ENCODE measurements around the gene GPRASP1. TPM values are rescaled to one million over a fixed set of nuclear protein-coding genes. Genes with fewer than 3 reads are reported as not detected.
A peak's percentile ranks its signal among the peaks of the same experiment; 100 is the strongest.

GPRASP1 gene
- total and polyA plus RNA-seq, 2 of the 13 experiments (the other 11 are each of a cell fraction or from before 2014, with no cell fraction given): 0.38 to 1.4 TPM

DNA sequence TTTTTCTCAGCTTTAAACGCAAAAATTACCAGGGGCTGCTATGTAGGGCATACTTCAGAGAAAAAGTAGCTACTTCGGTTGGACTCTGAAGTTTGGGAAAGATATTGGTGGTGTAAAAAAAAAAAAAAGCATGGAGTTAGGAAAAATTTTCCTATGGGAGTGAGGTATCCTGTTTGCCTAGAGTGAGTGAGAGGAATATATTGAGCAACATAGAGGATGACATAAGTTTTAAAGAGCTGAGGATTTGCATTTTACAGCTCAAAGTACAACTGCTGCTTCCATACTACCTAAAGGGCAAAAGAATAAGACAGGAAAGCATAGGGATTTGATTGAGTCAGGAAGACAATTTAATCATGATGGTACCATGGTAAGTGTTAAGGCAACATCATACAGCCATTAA lies 7.3 kb downstream of the GPRASP1 start (continued):
- TF ChIP-seq, protein P1, sequence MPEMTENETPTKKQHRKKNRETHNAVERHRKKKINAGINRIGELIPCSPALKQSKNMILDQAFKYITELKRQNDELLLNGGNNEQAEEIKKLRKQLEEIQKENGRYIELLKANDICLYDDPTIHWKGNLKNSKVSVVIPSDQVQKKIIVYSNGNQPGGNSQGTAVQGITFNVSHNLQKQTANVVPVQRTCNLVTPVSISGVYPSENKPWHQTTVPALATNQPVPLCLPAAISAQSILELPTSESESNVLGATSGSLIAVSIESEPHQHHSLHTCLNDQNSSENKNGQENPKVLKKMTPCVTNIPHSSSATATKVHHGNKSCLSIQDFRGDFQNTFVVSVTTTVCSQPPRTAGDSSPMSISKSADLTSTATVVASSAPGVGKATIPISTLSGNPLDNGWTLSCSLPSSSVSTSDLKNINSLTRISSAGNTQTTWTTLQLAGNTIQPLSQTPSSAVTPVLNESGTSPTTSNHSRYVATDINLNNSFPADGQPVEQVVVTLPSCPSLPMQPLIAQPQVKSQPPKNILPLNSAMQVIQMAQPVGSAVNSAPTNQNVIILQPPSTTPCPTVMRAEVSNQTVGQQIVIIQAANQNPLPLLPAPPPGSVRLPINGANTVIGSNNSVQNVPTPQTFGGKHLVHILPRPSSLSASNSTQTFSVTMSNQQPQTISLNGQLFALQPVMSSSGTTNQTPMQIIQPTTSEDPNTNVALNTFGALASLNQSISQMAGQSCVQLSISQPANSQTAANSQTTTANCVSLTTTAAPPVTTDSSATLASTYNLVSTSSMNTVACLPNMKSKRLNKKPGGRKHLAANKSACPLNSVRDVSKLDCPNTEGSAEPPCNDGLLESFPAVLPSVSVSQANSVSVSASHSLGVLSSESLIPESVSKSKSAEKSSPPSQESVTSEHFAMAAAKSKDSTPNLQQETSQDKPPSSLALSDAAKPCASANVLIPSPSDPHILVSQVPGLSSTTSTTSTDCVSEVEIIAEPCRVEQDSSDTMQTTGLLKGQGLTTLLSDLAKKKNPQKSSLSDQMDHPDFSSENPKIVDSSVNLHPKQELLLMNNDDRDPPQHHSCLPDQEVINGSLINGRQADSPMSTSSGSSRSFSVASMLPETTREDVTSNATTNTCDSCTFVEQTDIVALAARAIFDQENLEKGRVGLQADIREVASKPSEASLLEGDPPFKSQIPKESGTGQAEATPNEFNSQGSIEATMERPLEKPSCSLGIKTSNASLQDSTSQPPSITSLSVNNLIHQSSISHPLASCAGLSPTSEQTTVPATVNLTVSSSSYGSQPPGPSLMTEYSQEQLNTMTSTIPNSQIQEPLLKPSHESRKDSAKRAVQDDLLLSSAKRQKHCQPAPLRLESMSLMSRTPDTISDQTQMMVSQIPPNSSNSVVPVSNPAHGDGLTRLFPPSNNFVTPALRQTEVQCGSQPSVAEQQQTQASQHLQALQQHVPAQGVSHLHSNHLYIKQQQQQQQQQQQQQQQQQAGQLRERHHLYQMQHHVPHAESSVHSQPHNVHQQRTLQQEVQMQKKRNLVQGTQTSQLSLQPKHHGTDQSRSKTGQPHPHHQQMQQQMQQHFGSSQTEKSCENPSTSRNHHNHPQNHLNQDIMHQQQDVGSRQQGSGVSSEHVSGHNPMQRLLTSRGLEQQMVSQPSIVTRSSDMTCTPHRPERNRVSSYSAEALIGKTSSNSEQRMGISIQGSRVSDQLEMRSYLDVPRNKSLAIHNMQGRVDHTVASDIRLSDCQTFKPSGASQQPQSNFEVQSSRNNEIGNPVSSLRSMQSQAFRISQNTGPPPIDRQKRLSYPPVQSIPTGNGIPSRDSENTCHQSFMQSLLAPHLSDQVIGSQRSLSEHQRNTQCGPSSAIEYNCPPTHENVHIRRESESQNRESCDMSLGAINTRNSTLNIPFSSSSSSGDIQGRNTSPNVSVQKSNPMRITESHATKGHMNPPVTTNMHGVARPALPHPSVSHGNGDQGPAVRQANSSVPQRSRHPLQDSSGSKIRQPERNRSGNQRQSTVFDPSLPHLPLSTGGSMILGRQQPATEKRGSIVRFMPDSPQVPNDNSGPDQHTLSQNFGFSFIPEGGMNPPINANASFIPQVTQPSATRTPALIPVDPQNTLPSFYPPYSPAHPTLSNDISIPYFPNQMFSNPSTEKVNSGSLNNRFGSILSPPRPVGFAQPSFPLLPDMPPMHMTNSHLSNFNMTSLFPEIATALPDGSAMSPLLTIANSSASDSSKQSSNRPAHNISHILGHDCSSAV (CRISPR knock-in tag; IDR thresholded peaks at IDR 0.05; ENCODE audit: borderline replicate concordance): no peak
- TF ChIP-seq, protein P2, sequence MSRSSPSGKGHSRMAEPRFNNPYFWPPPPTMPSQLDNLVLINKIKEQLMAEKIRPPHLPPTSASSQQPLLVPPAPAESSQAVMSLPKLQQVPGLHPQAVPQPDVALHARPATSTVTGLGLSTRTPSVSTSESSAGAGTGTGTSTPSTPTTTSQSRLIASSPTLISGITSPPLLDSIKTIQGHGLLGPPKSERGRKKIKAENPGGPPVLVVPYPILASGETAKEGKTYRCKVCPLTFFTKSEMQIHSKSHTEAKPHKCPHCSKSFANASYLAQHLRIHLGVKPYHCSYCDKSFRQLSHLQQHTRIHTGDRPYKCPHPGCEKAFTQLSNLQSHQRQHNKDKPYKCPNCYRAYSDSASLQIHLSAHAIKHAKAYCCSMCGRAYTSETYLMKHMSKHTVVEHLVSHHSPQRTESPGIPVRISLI (CRISPR knock-in tag; IDR thresholded peaks at IDR 0.05; ENCODE audit: borderline replicate concordance): peak; percentile 41; the same call in 1 of the 2 replicates
- no peak for TF ChIP-seq ZKSCAN8 (CRISPR knock-in tag; IDR thresholded peaks at IDR 0.05; ENCODE audit: borderline replicate concordance)
- TF ChIP-seq ZNF788 (CRISPR knock-in tag; IDR thresholded peaks at IDR 0.05; ENCODE audit: borderline replicate concordance): no peak
- TF ChIP-seq SATB2 (CRISPR knock-in tag; IDR thresholded peaks at IDR 0.05): no peak
- 0 out of 2 replicates have a peak, but pooled peaks have one; percentile 15 for TF ChIP-seq FOXA3 (CRISPR knock-in tag; IDR thresholded peaks at IDR 0.05)
- TF ChIP-seq, protein P3, sequence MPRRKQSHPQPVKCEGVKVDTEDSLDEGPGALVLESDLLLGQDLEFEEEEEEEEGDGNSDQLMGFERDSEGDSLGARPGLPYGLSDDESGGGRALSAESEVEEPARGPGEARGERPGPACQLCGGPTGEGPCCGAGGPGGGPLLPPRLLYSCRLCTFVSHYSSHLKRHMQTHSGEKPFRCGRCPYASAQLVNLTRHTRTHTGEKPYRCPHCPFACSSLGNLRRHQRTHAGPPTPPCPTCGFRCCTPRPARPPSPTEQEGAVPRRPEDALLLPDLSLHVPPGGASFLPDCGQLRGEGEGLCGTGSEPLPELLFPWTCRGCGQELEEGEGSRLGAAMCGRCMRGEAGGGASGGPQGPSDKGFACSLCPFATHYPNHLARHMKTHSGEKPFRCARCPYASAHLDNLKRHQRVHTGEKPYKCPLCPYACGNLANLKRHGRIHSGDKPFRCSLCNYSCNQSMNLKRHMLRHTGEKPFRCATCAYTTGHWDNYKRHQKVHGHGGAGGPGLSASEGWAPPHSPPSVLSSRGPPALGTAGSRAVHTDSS (CRISPR knock-in tag; conservative IDR thresholded peaks at IDR 0.05): no peak
- TF ChIP-seq, protein P4, sequence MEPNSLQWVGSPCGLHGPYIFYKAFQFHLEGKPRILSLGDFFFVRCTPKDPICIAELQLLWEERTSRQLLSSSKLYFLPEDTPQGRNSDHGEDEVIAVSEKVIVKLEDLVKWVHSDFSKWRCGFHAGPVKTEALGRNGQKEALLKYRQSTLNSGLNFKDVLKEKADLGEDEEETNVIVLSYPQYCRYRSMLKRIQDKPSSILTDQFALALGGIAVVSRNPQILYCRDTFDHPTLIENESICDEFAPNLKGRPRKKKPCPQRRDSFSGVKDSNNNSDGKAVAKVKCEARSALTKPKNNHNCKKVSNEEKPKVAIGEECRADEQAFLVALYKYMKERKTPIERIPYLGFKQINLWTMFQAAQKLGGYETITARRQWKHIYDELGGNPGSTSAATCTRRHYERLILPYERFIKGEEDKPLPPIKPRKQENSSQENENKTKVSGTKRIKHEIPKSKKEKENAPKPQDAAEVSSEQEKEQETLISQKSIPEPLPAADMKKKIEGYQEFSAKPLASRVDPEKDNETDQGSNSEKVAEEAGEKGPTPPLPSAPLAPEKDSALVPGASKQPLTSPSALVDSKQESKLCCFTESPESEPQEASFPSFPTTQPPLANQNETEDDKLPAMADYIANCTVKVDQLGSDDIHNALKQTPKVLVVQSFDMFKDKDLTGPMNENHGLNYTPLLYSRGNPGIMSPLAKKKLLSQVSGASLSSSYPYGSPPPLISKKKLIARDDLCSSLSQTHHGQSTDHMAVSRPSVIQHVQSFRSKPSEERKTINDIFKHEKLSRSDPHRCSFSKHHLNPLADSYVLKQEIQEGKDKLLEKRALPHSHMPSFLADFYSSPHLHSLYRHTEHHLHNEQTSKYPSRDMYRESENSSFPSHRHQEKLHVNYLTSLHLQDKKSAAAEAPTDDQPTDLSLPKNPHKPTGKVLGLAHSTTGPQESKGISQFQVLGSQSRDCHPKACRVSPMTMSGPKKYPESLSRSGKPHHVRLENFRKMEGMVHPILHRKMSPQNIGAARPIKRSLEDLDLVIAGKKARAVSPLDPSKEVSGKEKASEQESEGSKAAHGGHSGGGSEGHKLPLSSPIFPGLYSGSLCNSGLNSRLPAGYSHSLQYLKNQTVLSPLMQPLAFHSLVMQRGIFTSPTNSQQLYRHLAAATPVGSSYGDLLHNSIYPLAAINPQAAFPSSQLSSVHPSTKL (CRISPR knock-in tag; IDR thresholded peaks at IDR 0.05): peak; percentile 26; the same call in 1 of the 2 replicates
- TF ChIP-seq ZNF773 (CRISPR knock-in tag; IDR thresholded peaks at IDR 0.05; ENCODE audit: borderline replicate concordance): no peak
- no peak for TF ChIP-seq ZNF713 (CRISPR knock-in tag; IDR thresholded peaks at IDR 0.05)
- TF ChIP-seq NFKBIZ (CRISPR knock-in tag; IDR thresholded peaks at IDR 0.05): 0 out of 2 replicates have a peak, but pooled peaks have one; percentile 35
- no peak for TF ChIP-seq NCOA2 (CRISPR knock-in tag; IDR thresholded peaks at IDR 0.05)
- TF ChIP-seq ESRRA (CRISPR knock-in tag; IDR thresholded peaks at IDR 0.05; ENCODE audit: low read depth): no peak
- no peak for TF ChIP-seq ZNF550 (CRISPR knock-in tag; IDR thresholded peaks at IDR 0.05; ENCODE audit: borderline replicate concordance)
- TF ChIP-seq SALL2 (CRISPR knock-in tag; IDR thresholded peaks at IDR 0.05): no peak
